CD8-positive, alpha-beta memory T cell (primary cell): ENCODE data around the gene PNPO. TPM values are rescaled to one million over a fixed set of nuclear protein-coding genes. Genes with fewer than 3 reads are reported as not detected.

Experiments
- CTCF ChIA-PET: fragments of 350-600 bp; sonication (Branson Sonifier 250); formaldehyde crosslinking; loops from one replicate; lab custom pipeline; 2021; ENCODE audit warnings: antibody characterized with exemption; lab: Charles Lee
- POLR2A ChIA-PET: fragments of 350-600 bp; sonication (Branson Sonifier 250); formaldehyde crosslinking; loops from one replicate; lab custom pipeline; 2021; ENCODE audit warnings: antibody characterized with exemption; lab: Charles Lee
- DNase-seq, 5 donors: peaks; one replicate each; pipeline versions ENCODE4 v3.0.0 to v3.0.0-alpha.2; 2020 to 2022; ENCODE audit warnings: mixed read lengths in 1 of 5
- H3K27ac ChIP-seq: one replicate; pipeline ENCODE4 v1.7.0; 2013; ENCODE audit warnings: low read depth, mild to moderate bottlenecking, low read length, moderate library complexity
- H3K27me3 ChIP-seq: 2 replicates; pipeline ENCODE4 v1.7.0; 2013; ENCODE audit warnings: low read length, mild to moderate bottlenecking; ENCODE audit not compliant: insufficient read depth, poor library complexity, severe bottlenecking
- H3K36me3 ChIP-seq: 2 replicates; pipeline ENCODE4 v1.7.0; 2013; ENCODE audit warnings: mild to moderate bottlenecking, low read length, moderate library complexity; ENCODE audit not compliant: insufficient read depth
- H3K4me1 ChIP-seq: 2 replicates; pipeline ENCODE4 v1.7.0; 2013; ENCODE audit warnings: mild to moderate bottlenecking, low read length, moderate library complexity; ENCODE audit not compliant: insufficient read depth
- H3K4me3 ChIP-seq: 2 replicates; pipeline ENCODE4 v1.7.0; 2013; ENCODE audit warnings: mild to moderate bottlenecking, low read length
- H3K9me3 ChIP-seq: 2 replicates; pipeline ENCODE4 v1.7.0; 2013; ENCODE audit warnings: mild to moderate bottlenecking, low read length
- H3K27ac Mint-ChIP-seq, 8 donors: one replicate each; pipeline ENCODE4 v1.8.0; 2020 to 2021; ENCODE audit warnings: mixed read lengths in 8 of 8, mild to moderate bottlenecking in 6 of 8, inconsistent platforms in 3 of 8, moderate library complexity in 3 of 8
- H3K27me3 Mint-ChIP-seq, 2 donors: one replicate each; pipeline ENCODE4 v1.8.0; 2020 to 2021; ENCODE audit warnings: mixed read lengths in 2 of 2, mild to moderate bottlenecking in 1 of 2, moderate library complexity in 1 of 2
- H3K36me3 Mint-ChIP-seq, 3 donors: one replicate each; pipeline ENCODE4 v1.8.0; 2020 to 2021; ENCODE audit warnings: mixed read lengths in 3 of 3, inconsistent platforms in 1 of 3, mild to moderate bottlenecking in 1 of 3
- H3K4me1 Mint-ChIP-seq, 3 donors: one replicate each; pipeline ENCODE4 v1.8.0; 2020 to 2021; ENCODE audit warnings: mixed read lengths in 3 of 3, inconsistent platforms in 1 of 3, mild to moderate bottlenecking in 1 of 3
- H3K4me3 Mint-ChIP-seq, 7 donors: one replicate each; pipeline ENCODE4 v1.8.0; 2020 to 2021; ENCODE audit warnings: mixed read lengths in 7 of 7, mild to moderate bottlenecking in 6 of 7, moderate library complexity in 4 of 7, inconsistent platforms in 2 of 7
- H3K9me3 Mint-ChIP-seq, 5 donors: one replicate each; pipeline ENCODE4 v1.8.0; 2020 to 2022; ENCODE audit warnings: mixed read lengths in 5 of 5, mild to moderate bottlenecking in 3 of 5, moderate library complexity in 2 of 5, inconsistent platforms in 1 of 5
- polyA plus RNA-seq: library from polyadenylated mRNA; unstranded; fragments of 300-500 nt; fragmentation: Illumina TruSeq; gene quantifications from one replicate; pipeline ENCODE4 v1.2.3, GENCODE V29; 2021
- total RNA-seq, 2 experiments: library from RNA; stranded (reverse); gene quantifications; one replicate each; pipeline ENCODE4 v1.2.3, GENCODE V29; 2021

PNPO gene
- total and polyA plus RNA-seq, 3 experiments from 2014 or later: 20.3 to 57.7 (median 55.5) TPM

DNA sequence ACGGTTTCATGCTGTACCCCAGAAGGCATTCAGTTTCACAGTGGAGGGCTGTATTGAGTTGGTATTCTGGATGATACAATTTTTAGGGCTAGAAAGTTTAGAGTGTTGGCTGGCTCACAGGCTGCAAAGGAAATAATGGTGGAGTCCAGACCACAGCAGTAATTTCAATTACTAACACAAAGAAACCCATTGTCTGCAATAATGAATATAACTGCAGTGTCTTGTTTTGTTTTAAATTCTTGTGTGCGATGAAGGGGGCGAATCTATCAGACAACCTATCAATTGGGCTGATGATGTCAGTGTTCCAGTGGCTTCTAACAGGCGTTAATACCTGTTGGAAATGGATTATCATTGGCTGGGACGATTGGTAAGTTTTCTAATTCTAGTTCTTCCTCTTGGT is 43.8 kb upstream of the PNPO start:
- Mint-ChIP-seq H3K4me1 (peaks cover 49 to 75% (median 64%) of the 10 kb centered on the region in 3 donors), H3K27ac (peak overlapping the region in 7 of 8 donors; percentile 63 to 98 (median 95)), H3K4me3 (peak overlapping the region; percentile 36 to 95 (median 92)), H3K36me3 (peaks cover 0 to 55% (median 4%) of the 10 kb centered on the region in 3 donors), H3K27me3 (peaks cover 0 to 1% of the 10 kb centered on the region in 2 donors), H3K9me3 (no peaks in the 10 kb centered on the region)
- DNase-seq: no peak
- Histone ChIP-seq H3K27ac (no peak overlapping the region), H3K4me3 (peak overlapping the region; percentile 84), H3K4me1 (peaks cover 30% of the 10 kb centered on the region), H3K36me3 (peaks cover 5% of the 10 kb centered on the region), H3K27me3 (no peaks in the 10 kb centered on the region), H3K9me3 (no peaks in the 10 kb centered on the region)
- CTCF ChIA-PET: interaction anchor here (0.7 to 1.0 kb wide), 3 partner anchors 41 to 73 kb away, joined by 3 read pairs; partner anchors contain the start of gene CDK5RAP3
- POLR2A ChIA-PET: interaction anchor here (0.6 kb wide), 1 partner anchor 73 kb away, joined by 3 read pairs; the partner anchor contains the start of gene CDK5RAP3

DNA sequence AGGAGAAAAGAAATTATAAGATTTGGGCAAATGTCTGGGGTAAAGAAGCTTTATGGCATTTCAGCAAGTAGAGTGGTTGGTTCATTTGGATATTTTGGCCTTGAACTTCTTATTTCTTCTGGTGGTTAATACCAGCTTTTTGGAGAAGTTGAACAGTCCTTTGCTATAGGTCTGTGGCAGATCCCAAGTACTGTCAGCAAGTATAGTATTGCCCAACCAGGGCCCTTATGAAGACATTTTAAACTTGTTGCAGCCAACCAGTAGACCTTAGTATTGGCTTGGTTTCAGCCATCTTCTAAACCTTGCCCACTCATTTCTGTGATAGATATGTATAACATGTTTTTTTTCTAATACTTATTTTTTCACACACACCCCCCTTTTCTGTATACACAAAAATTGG is 43.1 kb upstream of the PNPO start:
- peaks cover 5% of the 10 kb centered on the region for H3K36me3 ChIP-seq
- Mint-ChIP-seq H3K9me3 (no peaks in the 10 kb centered on the region), H3K4me1 (peaks cover 51 to 79% (median 68%) of the 10 kb centered on the region in 3 donors), H3K27ac (peak overlapping the region in 1 of 8 donors; percentile 95), H3K36me3 (peaks cover 0 to 57% (median 4%) of the 10 kb centered on the region in 3 donors), H3K27me3 (peaks cover 0 to 1% of the 10 kb centered on the region in 2 donors), H3K4me3 (peak overlapping the region in 3 of 7 donors; percentile 85 to 93 (median 88))
- no peaks in the 10 kb centered on the region for H3K9me3 ChIP-seq
- H3K27ac ChIP-seq: no peak overlapping the region
- POLR2A ChIA-PET: no interaction called here
- H3K4me1 ChIP-seq: peaks cover 30% of the 10 kb centered on the region
- H3K27me3 ChIP-seq: no peaks in the 10 kb centered on the region
- no peak overlapping the region for H3K4me3 ChIP-seq
- CTCF ChIA-PET: interaction anchor here (0.7 to 1.0 kb wide), 2 partner anchors 8 to 73 kb away, joined by 3 to 4 read pairs; partner anchors contain the start of gene CDK5RAP3
- DNase-seq: no peak

GRCh38 chr17:47899643-47900042 is 41.7 kb upstream of the PNPO start:
- peak overlapping the region in 1 of 8 donors; percentile 37 for H3K27ac Mint-ChIP-seq
- DNase-seq: no peak
- H3K4me1 ChIP-seq: peaks cover 26% of the 10 kb centered on the region
- peaks cover 5% of the 10 kb centered on the region for H3K36me3 ChIP-seq
- H3K4me3 Mint-ChIP-seq: peak overlapping the region in 1 of 7 donors; percentile 32
- H3K27ac ChIP-seq: no peak overlapping the region
- H3K9me3 ChIP-seq: no peaks in the 10 kb centered on the region
- CTCF ChIA-PET: interaction anchor here (1.2 kb wide), 1 partner anchor 10 kb away, joined by 4 read pairs; no protein-coding TSS in a partner anchor
- no peaks in the 10 kb centered on the region for H3K9me3 Mint-ChIP-seq
- no peaks in the 10 kb centered on the region for H3K27me3 ChIP-seq
- peaks cover 47 to 74% (median 64%) of the 10 kb centered on the region in 3 donors for H3K4me1 Mint-ChIP-seq
- no peak overlapping the region for H3K4me3 ChIP-seq
- H3K27me3 Mint-ChIP-seq: peaks cover 0 to 1% of the 10 kb centered on the region in 2 donors
- peaks cover 4 to 61% (median 7%) of the 10 kb centered on the region in 3 donors for H3K36me3 Mint-ChIP-seq
- POLR2A ChIA-PET: interaction anchor here (0.6 kb wide), 1 partner anchor 33 kb away, joined by 5 read pairs; no protein-coding TSS in a partner anchor

- Histone ChIP-seq H3K9me3 (no peaks in the 10 kb centered on the region), H3K4me3 (no peak overlapping the region), H3K36me3 (peaks cover 15% of the 10 kb centered on the region), H3K4me1 (peaks cover 20% of the 10 kb centered on the region), H3K27ac (no peak overlapping the region), H3K27me3 (no peaks in the 10 kb centered on the region)
- no peaks in the 10 kb centered on the region for H3K9me3 Mint-ChIP-seq
- H3K27me3 Mint-ChIP-seq: no peaks in the 10 kb centered on the region
- peaks cover 4 to 68% (median 7%) of the 10 kb centered on the region in 3 donors for H3K36me3 Mint-ChIP-seq
- H3K27ac Mint-ChIP-seq: no peak overlapping the region
- CTCF ChIA-PET: no interaction called here
- peaks cover 50 to 76% (median 69%) of the 10 kb centered on the region in 3 donors for H3K4me1 Mint-ChIP-seq
- peak in 1 of 5 donors; percentile 3 for DNase-seq
- POLR2A ChIA-PET: no interaction called here
- no peak overlapping the region for H3K4me3 Mint-ChIP-seq
Measured at GRCh38 chr17:47901423-47901822, 39.9 kb upstream of the PNPO start.

DNA sequence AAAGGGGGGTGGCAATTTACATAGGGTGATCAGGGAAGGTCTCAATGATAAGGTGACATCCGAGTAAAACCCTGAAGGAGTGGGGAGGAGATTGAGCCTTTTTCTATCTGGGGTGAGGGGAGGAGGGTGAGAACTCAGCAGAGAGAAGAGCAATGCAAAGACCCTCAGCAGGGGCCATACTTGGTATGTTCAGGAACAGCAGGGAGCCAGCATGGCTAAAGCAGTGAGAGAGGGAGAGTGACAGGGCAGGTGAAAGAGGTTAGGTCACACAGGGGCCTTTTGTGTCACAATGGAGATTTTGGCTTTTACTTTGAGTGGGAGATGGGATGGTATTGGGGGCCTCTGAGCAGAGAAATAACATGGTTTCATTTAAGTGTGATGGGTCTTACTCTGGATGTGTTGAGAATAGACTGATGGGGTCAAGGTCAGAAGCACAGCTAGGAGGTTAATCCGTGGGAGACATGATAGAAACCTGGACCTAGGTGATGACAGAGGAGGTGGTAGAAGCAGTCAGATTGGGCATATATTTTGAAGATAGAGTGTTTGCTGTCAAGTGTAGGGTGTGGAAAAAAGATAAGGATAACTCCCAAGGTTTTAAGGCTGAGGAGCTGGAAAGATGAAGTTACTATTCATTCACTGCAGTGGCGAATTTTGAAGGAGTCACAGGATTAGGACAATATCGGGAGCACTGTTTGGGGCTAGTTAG is 39.2 kb upstream of the PNPO start:
- ChIA-PET CTCF (interaction anchor here (1.0 kb wide), 1 partner anchor 45 kb away, joined by 5 read pairs; no protein-coding TSS in a partner anchor), POLR2A (no interaction called here)

GRCh38 chr17:47905221-47905733 is 36.1 kb upstream of the PNPO start:
- CTCF ChIA-PET: interaction anchor here (1.2 to 1.3 kb wide), 2 partner anchors 16 to 64 kb away, joined by 4 to 7 read pairs; partner anchors contain the start of gene SCRN2
- Histone ChIP-seq H3K36me3 (peaks cover 11% of the 10 kb centered on the region), H3K9me3 (no peaks in the 10 kb centered on the region), H3K27ac (no peak overlapping the region), H3K27me3 (no peaks in the 10 kb centered on the region), H3K4me3 (no peak overlapping the region), H3K4me1 (no peaks in the 10 kb centered on the region)
- peaks cover 43 to 72% (median 61%) of the 10 kb centered on the region in 3 donors for H3K4me1 Mint-ChIP-seq
- H3K9me3 Mint-ChIP-seq: no peaks in the 10 kb centered on the region
- H3K27ac Mint-ChIP-seq: peak overlapping the region in 3 of 8 donors; percentile 30 to 75 (median 54)
- POLR2A ChIA-PET: interaction anchor here (0.8 kb wide), 1 partner anchor 10 kb away, joined by 3 read pairs; no protein-coding TSS in a partner anchor
- H3K36me3 Mint-ChIP-seq: peaks cover 4 to 65% (median 12%) of the 10 kb centered on the region in 3 donors
- peak in 1 of 5 donors; percentile 19 for DNase-seq
- no peaks in the 10 kb centered on the region for H3K27me3 Mint-ChIP-seq
- H3K4me3 Mint-ChIP-seq: no peak overlapping the region

More for the DNA sequence above, 39.2 kb upstream of the PNPO start:
- Histone ChIP-seq H3K36me3 (peaks cover 15% of the 10 kb centered on the region), H3K27me3 (no peaks in the 10 kb centered on the region), H3K4me1 (peaks cover 14% of the 10 kb centered on the region), H3K4me3 (no peak overlapping the region), H3K9me3 (no peaks in the 10 kb centered on the region), H3K27ac (no peak overlapping the region)
- no peaks in the 10 kb centered on the region for H3K27me3 Mint-ChIP-seq
- H3K9me3 Mint-ChIP-seq: no peaks in the 10 kb centered on the region
- H3K36me3 Mint-ChIP-seq: peaks cover 4 to 72% (median 10%) of the 10 kb centered on the region in 3 donors
- H3K27ac Mint-ChIP-seq: peak overlapping the region in 3 of 8 donors; percentile 16 to 45 (median 35)
- no peak for DNase-seq
- H3K4me3 Mint-ChIP-seq: peak overlapping the region in 1 of 7 donors; percentile 14
- peaks cover 50 to 77% (median 70%) of the 10 kb centered on the region in 3 donors for H3K4me1 Mint-ChIP-seq

DNA sequence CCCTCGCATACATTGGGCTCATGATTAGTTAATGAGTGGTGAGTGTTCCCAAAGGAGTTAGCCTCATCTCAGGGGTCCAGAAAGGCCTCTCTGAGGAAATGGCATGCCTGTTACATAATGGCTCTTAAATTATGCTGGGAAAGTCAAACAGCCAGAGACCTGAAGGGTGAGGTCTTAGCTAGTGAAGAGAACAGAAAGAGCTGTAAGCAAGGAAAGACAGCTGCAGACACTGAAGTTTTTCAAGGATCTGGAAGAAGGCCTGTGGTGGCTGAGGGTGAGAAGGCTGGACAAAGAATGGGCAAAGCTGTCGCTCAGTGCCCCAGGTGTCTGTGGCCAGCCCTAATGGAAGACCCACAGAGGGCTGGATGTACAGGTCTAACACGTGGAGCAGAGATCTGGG is 34.9 kb upstream of the PNPO start:
- peaks cover 43 to 68% (median 64%) of the 10 kb centered on the region in 3 donors for H3K4me1 Mint-ChIP-seq
- H3K36me3 Mint-ChIP-seq: peaks cover 4 to 59% (median 12%) of the 10 kb centered on the region in 3 donors
- H3K27me3 Mint-ChIP-seq: no peaks in the 10 kb centered on the region
- Histone ChIP-seq H3K4me3 (no peak overlapping the region), H3K4me1 (no peaks in the 10 kb centered on the region), H3K9me3 (no peaks in the 10 kb centered on the region), H3K27me3 (no peaks in the 10 kb centered on the region), H3K36me3 (peaks cover 11% of the 10 kb centered on the region), H3K27ac (no peak overlapping the region)
- DNase-seq: no peak
- H3K27ac Mint-ChIP-seq: peak overlapping the region in 2 of 8 donors; percentile 25 to 47
- CTCF ChIA-PET: no interaction called here
- H3K4me3 Mint-ChIP-seq: no peak overlapping the region
- H3K9me3 Mint-ChIP-seq: no peaks in the 10 kb centered on the region
- POLR2A ChIA-PET: no interaction called here
